Measurements from ENCODE around the gene LDHD.

LDHD gene

DNA sequence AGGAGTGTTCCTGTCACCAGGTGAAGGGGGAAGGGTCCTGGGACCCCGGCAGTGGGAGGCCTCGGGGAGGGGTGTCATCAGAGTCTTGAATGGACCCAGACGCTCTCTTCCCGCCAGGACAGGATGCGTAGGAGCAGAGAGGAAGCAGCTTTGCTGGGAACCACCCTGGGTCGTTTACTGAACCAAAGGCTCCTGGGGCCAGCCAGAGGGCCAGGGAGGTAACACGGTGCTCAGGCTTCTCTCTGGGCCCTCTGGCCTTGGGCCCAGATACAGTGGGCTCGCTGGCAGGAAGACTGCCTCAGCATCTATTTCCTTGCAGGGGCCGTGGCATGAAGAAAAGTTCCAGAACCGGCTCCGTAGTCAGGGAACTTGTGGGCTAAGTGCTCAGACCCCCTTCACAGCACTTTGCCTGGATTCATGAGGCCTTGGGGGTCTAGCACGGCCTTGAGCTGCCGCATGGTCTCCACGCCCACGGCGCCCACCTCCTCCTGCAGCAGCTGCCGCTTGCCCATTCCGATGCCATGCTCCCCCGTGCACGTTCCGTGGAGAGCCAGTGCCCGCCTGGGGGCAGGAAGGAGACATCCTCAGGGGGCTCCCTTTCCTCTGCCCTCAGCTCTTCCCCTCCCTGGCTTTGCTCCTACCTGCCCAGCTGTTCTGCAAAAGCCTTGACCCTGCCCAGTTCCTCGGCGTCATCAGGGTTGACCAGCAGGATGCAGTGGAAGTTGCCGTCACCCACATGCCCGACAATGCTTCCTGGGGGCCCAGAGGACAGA, 4.4 kb downstream of the LDHD start:
- DNase-seq = no peak
- no peaks in the 10 kb centered on the region for H3K79me2 ChIP-seq (ENCODE audit: low read length)
- H3K9me3 ChIP-seq (replicated peaks; ENCODE audit: insufficient read depth, low read length) = no peaks in the 10 kb centered on the region
- H3K4me3 ChIP-seq (ENCODE audit: low read length) = no peak overlapping the region
- no peak overlapping the region for H2AFZ ChIP-seq (ENCODE audit: low read length)
- no peaks in the 10 kb centered on the region for H3K9me2 ChIP-seq (replicated peaks; ENCODE audit: insufficient read depth, low read length)
- TF ChIP-seq, protein P1, sequence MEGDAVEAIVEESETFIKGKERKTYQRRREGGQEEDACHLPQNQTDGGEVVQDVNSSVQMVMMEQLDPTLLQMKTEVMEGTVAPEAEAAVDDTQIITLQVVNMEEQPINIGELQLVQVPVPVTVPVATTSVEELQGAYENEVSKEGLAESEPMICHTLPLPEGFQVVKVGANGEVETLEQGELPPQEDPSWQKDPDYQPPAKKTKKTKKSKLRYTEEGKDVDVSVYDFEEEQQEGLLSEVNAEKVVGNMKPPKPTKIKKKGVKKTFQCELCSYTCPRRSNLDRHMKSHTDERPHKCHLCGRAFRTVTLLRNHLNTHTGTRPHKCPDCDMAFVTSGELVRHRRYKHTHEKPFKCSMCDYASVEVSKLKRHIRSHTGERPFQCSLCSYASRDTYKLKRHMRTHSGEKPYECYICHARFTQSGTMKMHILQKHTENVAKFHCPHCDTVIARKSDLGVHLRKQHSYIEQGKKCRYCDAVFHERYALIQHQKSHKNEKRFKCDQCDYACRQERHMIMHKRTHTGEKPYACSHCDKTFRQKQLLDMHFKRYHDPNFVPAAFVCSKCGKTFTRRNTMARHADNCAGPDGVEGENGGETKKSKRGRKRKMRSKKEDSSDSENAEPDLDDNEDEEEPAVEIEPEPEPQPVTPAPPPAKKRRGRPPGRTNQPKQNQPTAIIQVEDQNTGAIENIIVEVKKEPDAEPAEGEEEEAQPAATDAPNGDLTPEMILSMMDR (IDR thresholded peaks at IDR 0.05; ENCODE audit: low read length) = no peak
- TF ChIP-seq EZH2phosphoT487 (IDR thresholded peaks at IDR 0.05; ENCODE audit: low read length) (no peak), EZH2 (optimal IDR thresholded peaks at IDR 0.05; ENCODE audit: low read depth, low read length) (no peak)
- no peak overlapping the region for H3K27ac ChIP-seq (ENCODE audit: low read length)
- H3K4me1 ChIP-seq (ENCODE audit: low read length) = no peaks in the 10 kb centered on the region
- H4K20me1 ChIP-seq (ENCODE audit: insufficient read depth, low read length) = no peaks in the 10 kb centered on the region
- no peak overlapping the region for H3K9ac ChIP-seq (ENCODE audit: low read length)
- H3K27me3 ChIP-seq (replicated peaks; ENCODE audit: insufficient read depth, low read length) = no peaks in the 10 kb centered on the region
- no peak overlapping the region for H3K4me2 ChIP-seq (ENCODE audit: low read depth, low read length)
- no peaks in the 10 kb centered on the region for H3F3A ChIP-seq (ENCODE audit: insufficient read depth, low read length)
- H3K36me3 ChIP-seq (replicated peaks; ENCODE audit: insufficient read depth, low read length) = no peaks in the 10 kb centered on the region

DNA sequence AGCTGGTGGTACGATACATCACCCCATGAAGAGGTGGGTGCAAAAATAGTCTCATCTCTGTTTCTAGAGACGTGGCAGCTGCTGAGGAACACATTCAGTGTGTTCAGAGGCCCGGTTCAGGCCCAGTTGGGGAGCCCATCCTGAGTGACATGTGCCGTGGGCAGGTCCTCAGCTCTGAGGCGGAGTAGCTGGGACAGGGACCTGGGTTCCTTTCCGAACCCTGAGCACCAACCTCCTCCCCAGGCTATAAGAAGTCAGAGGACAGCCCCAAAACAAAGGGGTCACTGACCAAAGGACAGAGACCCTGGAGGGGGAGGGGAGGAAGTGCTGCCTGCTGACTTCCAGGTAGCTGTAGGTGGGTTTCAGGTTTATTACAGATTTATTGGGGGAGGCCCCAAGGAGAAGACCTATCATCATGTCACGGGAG, 5.1 kb downstream of the LDHD start:
- Histone ChIP-seq H2AFZ (ENCODE audit: low read length) (peak overlapping the region; percentile 45; the same call in 1 of the 2 replicates), H3K27ac (ENCODE audit: low read length) (no peak overlapping the region)

DNA sequence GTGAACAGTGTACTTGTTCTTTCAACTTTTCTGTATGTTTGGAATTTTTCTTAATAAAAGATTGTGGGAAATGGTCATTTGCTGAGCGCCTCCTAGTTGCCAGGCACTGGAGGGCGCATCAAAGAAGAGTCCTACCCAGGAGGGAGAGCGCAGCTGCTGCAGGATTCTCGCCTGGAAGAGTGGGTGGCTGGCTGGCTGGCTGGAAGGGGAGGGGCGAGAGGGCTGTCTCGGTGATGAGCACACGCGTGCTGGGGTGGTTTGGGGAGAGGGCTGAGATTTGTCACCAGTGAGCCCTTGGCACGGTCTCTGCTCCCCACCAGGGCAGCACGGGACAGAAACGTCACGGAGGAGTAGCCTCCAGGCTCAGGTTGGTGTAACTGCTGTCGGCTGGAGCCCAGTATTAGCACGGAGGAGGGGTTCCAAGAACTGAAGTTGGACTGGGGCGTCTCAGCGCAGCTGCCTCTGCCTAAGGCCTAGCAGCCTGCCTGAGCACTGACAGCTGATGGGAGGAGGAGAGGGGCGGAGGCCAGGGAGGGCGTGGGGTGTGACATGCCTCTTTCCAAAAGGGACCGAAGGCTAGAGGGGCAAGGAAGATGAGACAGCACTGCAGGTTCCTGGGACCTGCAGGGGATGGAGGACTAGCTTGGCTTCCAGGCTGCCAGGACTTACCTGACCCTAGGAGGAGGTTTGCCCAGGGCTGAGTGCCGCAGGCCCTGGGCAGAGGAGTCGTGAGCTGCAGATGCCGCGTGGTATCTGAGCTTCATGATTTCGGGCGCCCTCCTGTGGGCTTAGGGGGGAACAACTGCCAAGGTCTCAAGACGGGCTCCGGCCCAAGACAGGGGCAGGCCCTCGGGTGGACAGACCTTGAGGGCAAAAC, 5.7 kb downstream of the LDHD start:
- Histone ChIP-seq H3K4me1 (ENCODE audit: low read length) (no peaks in the 10 kb centered on the region), H3K4me2 (ENCODE audit: low read depth, low read length) (peak overlapping the region; percentile 34; the same call in 1 of the 2 replicates), H3K79me2 (ENCODE audit: low read length) (no peaks in the 10 kb centered on the region), H3K4me3 (ENCODE audit: low read length) (no peak overlapping the region), H2AFZ (ENCODE audit: low read length) (peak overlapping the region; percentile 45; the same call in 1 of the 2 replicates), H3K9me2 (replicated peaks; ENCODE audit: insufficient read depth, low read length) (no peaks in the 10 kb centered on the region), H3K27ac (ENCODE audit: low read length) (no peak overlapping the region), H3K27me3 (replicated peaks; ENCODE audit: insufficient read depth, low read length) (no peaks in the 10 kb centered on the region), H3K9ac (ENCODE audit: low read length) (no peak overlapping the region), H3K36me3 (replicated peaks; ENCODE audit: insufficient read depth, low read length) (no peaks in the 10 kb centered on the region), H4K20me1 (ENCODE audit: insufficient read depth, low read length) (no peaks in the 10 kb centered on the region), H3F3A (ENCODE audit: insufficient read depth, low read length) (no peaks in the 10 kb centered on the region), H3K9me3 (replicated peaks; ENCODE audit: insufficient read depth, low read length) (no peaks in the 10 kb centered on the region)
- DNase-seq = peak; percentile 70
- TF ChIP-seq EZH2 (optimal IDR thresholded peaks at IDR 0.05; ENCODE audit: low read depth, low read length) = no peak
- TF ChIP-seq, protein P1 (IDR thresholded peaks at IDR 0.05; ENCODE audit: low read length) = peak; percentile 62
- no peak for TF ChIP-seq EZH2phosphoT487 (IDR thresholded peaks at IDR 0.05; ENCODE audit: low read length)

More for the DNA sequence above, 5.1 kb downstream of the LDHD start:
- Histone ChIP-seq H3K9me2 (replicated peaks; ENCODE audit: insufficient read depth, low read length) (no peaks in the 10 kb centered on the region), H3K4me1 (ENCODE audit: low read length) (no peaks in the 10 kb centered on the region), H3F3A (ENCODE audit: insufficient read depth, low read length) (no peaks in the 10 kb centered on the region), H4K20me1 (ENCODE audit: insufficient read depth, low read length) (no peaks in the 10 kb centered on the region), H3K36me3 (replicated peaks; ENCODE audit: insufficient read depth, low read length) (no peaks in the 10 kb centered on the region), H3K4me2 (ENCODE audit: low read depth, low read length) (peak overlapping the region; percentile 34; the same call in 1 of the 2 replicates), H3K27me3 (replicated peaks; ENCODE audit: insufficient read depth, low read length) (no peaks in the 10 kb centered on the region), H3K79me2 (ENCODE audit: low read length) (no peaks in the 10 kb centered on the region), H3K9me3 (replicated peaks; ENCODE audit: insufficient read depth, low read length) (no peaks in the 10 kb centered on the region), H3K4me3 (ENCODE audit: low read length) (no peak overlapping the region), H3K9ac (ENCODE audit: low read length) (no peak overlapping the region)
- TF ChIP-seq EZH2phosphoT487 (IDR thresholded peaks at IDR 0.05; ENCODE audit: low read length) (no peak), EZH2 (optimal IDR thresholded peaks at IDR 0.05; ENCODE audit: low read depth, low read length) (no peak)
- TF ChIP-seq, protein P1 (IDR thresholded peaks at IDR 0.05; ENCODE audit: low read length) = no peak
- no peak for DNase-seq

All from MM.1S (cell line).